K562 (cell line): ENCODE data around the gene ZNF148. TPM values are rescaled to one million over a fixed set of nuclear protein-coding genes. Genes with fewer than 3 reads are reported as not detected.

Experiments
- BCL6 ChIP-seq: fragments of 250-450 bp; sonication (Bioruptor Pico); IDR thresholded peaks from 2 replicates; pipeline ENCODE4 v1.4.0; 2020
- CBX1 ChIP-seq: sonication (generic); IDR thresholded peaks from 2 replicates; pipeline ENCODE4 v1.6.1; 2016; ENCODE audit warnings: antibody characterized with exemption, low read depth, mild to moderate bottlenecking
- NFE2L1 ChIP-seq: fragments of 450-650 bp; IDR thresholded peaks from 2 replicates; pipeline ENCODE4 v1.6.1; 2016; ENCODE audit warnings: missing genetic modification characterization, low read depth, mild to moderate bottlenecking, missing compliant biosample characterization, moderate library complexity, borderline replicate concordance
- RBM15 ChIP-seq: fragments of 200-400 bp; formaldehyde crosslinking; IDR thresholded peaks from 2 replicates; pipeline ENCODE4 v1.6.1; 2018; ENCODE audit warnings: mild to moderate bottlenecking, low read length, moderate library complexity; ENCODE audit not compliant: insufficient read depth
- polyA plus RNA-seq, 8 experiments: library from polyadenylated mRNA; depleted of rRNA in 4 of 8; stranded (reverse) in 5 of 8; unstranded in 3 of 8; fragments of >200 nt; fragmentation: Nextera tagmentation in 2 of 8; fragmentation: Illumina TruSeq in 1 of 8; extraction: Ambion mirVana in 2 of 8; extraction: Trizol in 1 of 8; gene quantifications; 2 replicates each; pipeline versions ENCODE4 v1.2.1 to v1.2.3, GENCODE V29; 2011 to 2014; ENCODE audit warnings: inconsistent platforms in 1 of 8, missing spikeins in 1 of 8
- total RNA-seq, 7 experiments: library from RNA; depleted of rRNA in 6 of 7; stranded (reverse); fragments of >200 nt in 6 of 7; fragmentation: Illumina TruSeq in 2 of 7; extraction: Trizol in 2 of 7; gene quantifications; 2 replicates each; pipeline versions ENCODE4 v1.2.1 to v1.2.3, GENCODE V29; 2011 to 2021; ENCODE audit warnings: low replicate concordance in 1 of 7
- TF ChIP-seq, protein P1 (sequence below): sonication (generic); formaldehyde crosslinking; IDR thresholded peaks from 2 replicates; pipeline ENCODE4 v1.8.0; 2023; ENCODE audit warnings: missing genetic modification reagents, mild to moderate bottlenecking, borderline replicate concordance
- TF ChIP-seq, protein P2 (sequence below): fragments of 450-650 bp; IDR thresholded peaks from 2 replicates; pipeline ENCODE4 v1.6.1; 2016

Gene ZNF148
- total and polyA plus RNA-seq, 9 of the 15 experiments (the other 6 are each of a cell fraction or from before 2014, with no cell fraction given) = 2.7 to 15.1 (median 8.3) TPM

DNA sequence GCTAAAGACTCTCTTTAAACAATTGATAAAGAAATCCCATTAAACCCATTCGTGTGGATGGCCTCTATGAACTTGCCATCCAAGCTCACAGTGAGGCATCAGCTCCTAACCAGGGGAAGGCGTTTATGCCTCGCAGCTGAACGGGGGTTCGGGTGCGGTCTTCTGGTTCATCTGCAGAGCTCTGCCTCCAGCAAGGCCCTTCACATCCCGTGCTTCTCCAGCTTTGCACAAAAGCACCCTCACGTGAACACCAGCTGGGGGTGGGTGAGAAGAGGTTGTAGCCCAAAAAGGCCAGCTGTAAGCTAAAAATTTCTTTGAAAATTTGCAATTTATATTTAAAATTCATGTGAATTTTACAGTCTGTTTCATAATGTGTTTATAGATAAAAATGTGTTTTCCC is 39.5 kb upstream of the ZNF148 start (continued):
- TF ChIP-seq, protein P1, sequence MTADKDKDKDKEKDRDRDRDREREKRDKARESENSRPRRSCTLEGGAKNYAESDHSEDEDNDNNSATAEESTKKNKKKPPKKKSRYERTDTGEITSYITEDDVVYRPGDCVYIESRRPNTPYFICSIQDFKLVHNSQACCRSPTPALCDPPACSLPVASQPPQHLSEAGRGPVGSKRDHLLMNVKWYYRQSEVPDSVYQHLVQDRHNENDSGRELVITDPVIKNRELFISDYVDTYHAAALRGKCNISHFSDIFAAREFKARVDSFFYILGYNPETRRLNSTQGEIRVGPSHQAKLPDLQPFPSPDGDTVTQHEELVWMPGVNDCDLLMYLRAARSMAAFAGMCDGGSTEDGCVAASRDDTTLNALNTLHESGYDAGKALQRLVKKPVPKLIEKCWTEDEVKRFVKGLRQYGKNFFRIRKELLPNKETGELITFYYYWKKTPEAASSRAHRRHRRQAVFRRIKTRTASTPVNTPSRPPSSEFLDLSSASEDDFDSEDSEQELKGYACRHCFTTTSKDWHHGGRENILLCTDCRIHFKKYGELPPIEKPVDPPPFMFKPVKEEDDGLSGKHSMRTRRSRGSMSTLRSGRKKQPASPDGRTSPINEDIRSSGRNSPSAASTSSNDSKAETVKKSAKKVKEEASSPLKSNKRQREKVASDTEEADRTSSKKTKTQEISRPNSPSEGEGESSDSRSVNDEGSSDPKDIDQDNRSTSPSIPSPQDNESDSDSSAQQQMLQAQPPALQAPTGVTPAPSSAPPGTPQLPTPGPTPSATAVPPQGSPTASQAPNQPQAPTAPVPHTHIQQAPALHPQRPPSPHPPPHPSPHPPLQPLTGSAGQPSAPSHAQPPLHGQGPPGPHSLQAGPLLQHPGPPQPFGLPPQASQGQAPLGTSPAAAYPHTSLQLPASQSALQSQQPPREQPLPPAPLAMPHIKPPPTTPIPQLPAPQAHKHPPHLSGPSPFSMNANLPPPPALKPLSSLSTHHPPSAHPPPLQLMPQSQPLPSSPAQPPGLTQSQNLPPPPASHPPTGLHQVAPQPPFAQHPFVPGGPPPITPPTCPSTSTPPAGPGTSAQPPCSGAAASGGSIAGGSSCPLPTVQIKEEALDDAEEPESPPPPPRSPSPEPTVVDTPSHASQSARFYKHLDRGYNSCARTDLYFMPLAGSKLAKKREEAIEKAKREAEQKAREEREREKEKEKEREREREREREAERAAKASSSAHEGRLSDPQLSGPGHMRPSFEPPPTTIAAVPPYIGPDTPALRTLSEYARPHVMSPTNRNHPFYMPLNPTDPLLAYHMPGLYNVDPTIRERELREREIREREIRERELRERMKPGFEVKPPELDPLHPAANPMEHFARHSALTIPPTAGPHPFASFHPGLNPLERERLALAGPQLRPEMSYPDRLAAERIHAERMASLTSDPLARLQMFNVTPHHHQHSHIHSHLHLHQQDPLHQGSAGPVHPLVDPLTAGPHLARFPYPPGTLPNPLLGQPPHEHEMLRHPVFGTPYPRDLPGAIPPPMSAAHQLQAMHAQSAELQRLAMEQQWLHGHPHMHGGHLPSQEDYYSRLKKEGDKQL (CRISPR knock-in tag) = no peak
- TF ChIP-seq, protein P2, sequence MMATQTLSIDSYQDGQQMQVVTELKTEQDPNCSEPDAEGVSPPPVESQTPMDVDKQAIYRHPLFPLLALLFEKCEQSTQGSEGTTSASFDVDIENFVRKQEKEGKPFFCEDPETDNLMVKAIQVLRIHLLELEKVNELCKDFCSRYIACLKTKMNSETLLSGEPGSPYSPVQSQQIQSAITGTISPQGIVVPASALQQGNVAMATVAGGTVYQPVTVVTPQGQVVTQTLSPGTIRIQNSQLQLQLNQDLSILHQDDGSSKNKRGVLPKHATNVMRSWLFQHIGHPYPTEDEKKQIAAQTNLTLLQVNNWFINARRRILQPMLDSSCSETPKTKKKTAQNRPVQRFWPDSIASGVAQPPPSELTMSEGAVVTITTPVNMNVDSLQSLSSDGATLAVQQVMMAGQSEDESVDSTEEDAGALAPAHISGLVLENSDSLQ = no peak
- TF ChIP-seq NFE2L1 (no peak), CBX1 (no peak), RBM15 (no peak), BCL6 (no peak)
- TF ChIP-seq, all 486 proteins: peak for 0
